H9 (cell line): ENCODE results near the gene FAM149B1. TPM values are rescaled to one million over a fixed set of nuclear protein-coding genes. Genes with fewer than 3 reads are reported as not detected.
A peak's percentile ranks its signal among the peaks of the same experiment; 100 is the strongest.

Experiments used
- DNase-seq: peaks from one replicate; pipeline ENCODE4 v3.0.0-alpha.2; 2017
- H2AFZ ChIP-seq: one replicate; pipeline ENCODE4 v1.6.1; 2013; ENCODE audit warnings: mild to moderate bottlenecking, low read length, control low read depth, moderate library complexity
- H2AK5ac ChIP-seq: 2 replicates; pipeline ENCODE4 v1.6.1; 2013; ENCODE audit warnings: low read length, control low read depth, mixed read lengths; ENCODE audit not compliant: insufficient read length
- H2BK120ac ChIP-seq: one replicate; pipeline ENCODE4 v1.6.1; 2013; ENCODE audit warnings: low read depth, mild to moderate bottlenecking, low read length, control low read depth, inconsistent platforms; ENCODE audit not compliant: poor library complexity, severe bottlenecking
- H2BK12ac ChIP-seq: 2 replicates; pipeline ENCODE4 v1.6.1; 2013; ENCODE audit warnings: low read length, control low read depth, mixed read lengths, low read depth; ENCODE audit not compliant: insufficient read length
- H2BK15ac ChIP-seq: 2 replicates; pipeline ENCODE4 v1.6.1; 2013; ENCODE audit warnings: low read depth, low read length, control low read depth
- H2BK20ac ChIP-seq: one replicate; pipeline ENCODE4 v1.6.1; 2013; ENCODE audit warnings: low read depth, mild to moderate bottlenecking, low read length, control low read depth, inconsistent platforms; ENCODE audit not compliant: poor library complexity, severe bottlenecking
- H2BK5ac ChIP-seq: 2 replicates; pipeline ENCODE4 v1.6.1; 2013; ENCODE audit warnings: low read length, control low read depth, mixed read lengths; ENCODE audit not compliant: insufficient read length
- H3K14ac ChIP-seq: 2 replicates; pipeline ENCODE4 v1.6.1; 2013; ENCODE audit warnings: low read length, control low read depth; ENCODE audit not compliant: insufficient read depth
- H3K18ac ChIP-seq: 2 replicates; pipeline ENCODE4 v1.6.1; 2013; ENCODE audit warnings: low read depth, mild to moderate bottlenecking, mixed read lengths, low read length, control low read depth; ENCODE audit not compliant: insufficient read length
- H3K23ac ChIP-seq: 2 replicates; pipeline ENCODE4 v1.6.1; 2013; ENCODE audit warnings: low read length, control low read depth, mixed read lengths, low read depth; ENCODE audit not compliant: insufficient read length
- H3K23me2 ChIP-seq: 2 replicates; pipeline ENCODE4 v1.6.1; 2013; ENCODE audit warnings: low read depth, mild to moderate bottlenecking, mixed read lengths, low read length, control low read depth; ENCODE audit not compliant: insufficient read length, poor library complexity, severe bottlenecking
- H3K27ac ChIP-seq: 2 replicates; pipeline ENCODE4 v1.5.1; 2013; ENCODE audit warnings: low read length, control low read depth, mixed read lengths, low read depth; ENCODE audit not compliant: insufficient read length
- H3K27me3 ChIP-seq: 2 replicates; pipeline ENCODE4 v1.6.1; 2013; ENCODE audit warnings: low read length, control low read depth, inconsistent platforms; ENCODE audit not compliant: insufficient read depth
- H3K4ac ChIP-seq: 2 replicates; pipeline ENCODE4 v1.6.1; 2013; ENCODE audit warnings: low read depth, mild to moderate bottlenecking, control low read depth, inconsistent platforms, low read length, moderate library complexity
- H3K4me1 ChIP-seq: 2 replicates; pipeline ENCODE4 v1.6.1; 2013; ENCODE audit warnings: low read length, control low read depth, inconsistent platforms; ENCODE audit not compliant: insufficient read depth
- H3K4me2 ChIP-seq: 2 replicates; pipeline ENCODE4 v1.6.1; 2013; ENCODE audit warnings: low read length, control low read depth, mixed read lengths; ENCODE audit not compliant: insufficient read length, insufficient read depth
- H3K56ac ChIP-seq: 2 replicates; pipeline ENCODE4 v1.6.1; 2013; ENCODE audit warnings: low read depth, mild to moderate bottlenecking, mixed read lengths, low read length, control low read depth; ENCODE audit not compliant: insufficient read length
- H3K79me1 ChIP-seq: 2 replicates; pipeline ENCODE4 v1.6.1; 2013; ENCODE audit warnings: low read depth, mild to moderate bottlenecking, moderate library complexity, low read length, control low read depth, inconsistent platforms; ENCODE audit not compliant: insufficient read depth, poor library complexity, severe bottlenecking
- H3K79me2 ChIP-seq: 2 replicates; pipeline ENCODE4 v1.6.1; 2013; ENCODE audit warnings: low read length, control low read depth, inconsistent platforms; ENCODE audit not compliant: insufficient read depth
- H3K9ac ChIP-seq: 2 replicates; pipeline ENCODE4 v1.6.1; 2013; ENCODE audit warnings: low read length, control low read depth, mixed read lengths; ENCODE audit not compliant: insufficient read length; ENCODE audit errors: extremely low read depth
- H3K9me3 ChIP-seq: one replicate; pipeline ENCODE4 v1.6.1; 2013; ENCODE audit warnings: low read depth, low read length, inconsistent platforms; ENCODE audit not compliant: control insufficient read depth
- H3T11ph ChIP-seq: one replicate; pipeline ENCODE4 v1.6.1; 2013; ENCODE audit warnings: mild to moderate bottlenecking, low read length, control low read depth, inconsistent platforms
- H4K20me1 ChIP-seq: one replicate; pipeline ENCODE4 v1.6.1; 2013; ENCODE audit not compliant: control insufficient read depth, insufficient read length, insufficient read depth
- H4K5ac ChIP-seq: 2 replicates; pipeline ENCODE4 v1.6.1; 2013; ENCODE audit warnings: low read depth, mild to moderate bottlenecking, mixed read lengths, low read length, control low read depth; ENCODE audit not compliant: insufficient read length
- H4K8ac ChIP-seq: replicated peaks from 2 replicates; pipeline ENCODE4 v1.6.1; 2013; ENCODE audit warnings: low read length, control low read depth, mixed read lengths, low read depth; ENCODE audit not compliant: insufficient read length
- H4K91ac ChIP-seq: 2 replicates; pipeline ENCODE4 v1.6.1; 2013; ENCODE audit warnings: low read depth, mild to moderate bottlenecking, moderate library complexity, mixed read lengths, low read length, control low read depth; ENCODE audit not compliant: insufficient read length
- H3K27ac Mint-ChIP-seq, 3 experiments: 2 replicates in 2 of 3; 3 replicates in 1 of 3; pipeline ENCODE4 v1.8.0; 2020 to 2021; ENCODE audit warnings: mixed read lengths in 3 of 3, mild to moderate bottlenecking in 1 of 3, moderate library complexity in 1 of 3
- H3K27me3 Mint-ChIP-seq: 2 replicates; pipeline ENCODE4 v1.8.0; 2021; ENCODE audit warnings: low read depth, mild to moderate bottlenecking, moderate library complexity, mixed read lengths
- H3K36me3 Mint-ChIP-seq, 3 experiments: 2 replicates in 2 of 3; 3 replicates in 1 of 3; pipeline ENCODE4 v1.8.0; 2020 to 2021; ENCODE audit warnings: low read depth in 3 of 3, mixed read lengths in 3 of 3; ENCODE audit not compliant: insufficient read depth in 1 of 3
- H3K4me1 Mint-ChIP-seq, 2 experiments: 2 replicates each; pipeline ENCODE4 v1.8.0; 2020; ENCODE audit warnings: mixed read lengths in 2 of 2
- H3K4me3 Mint-ChIP-seq, 2 experiments: 2 replicates in 1 of 2; 3 replicates in 1 of 2; pipeline ENCODE4 v1.8.0; 2020 to 2021; ENCODE audit warnings: mild to moderate bottlenecking in 2 of 2, mixed read lengths in 2 of 2, moderate library complexity in 1 of 2
- H3K9me3 Mint-ChIP-seq, 2 experiments: 2 replicates in 1 of 2; 3 replicates in 1 of 2; pipeline ENCODE4 v1.8.0; 2020; ENCODE audit warnings: mild to moderate bottlenecking in 2 of 2, mixed read lengths in 2 of 2, moderate library complexity in 1 of 2
- CTCF ChIP-seq: fragments of 200-600 bp; sonication (generic); conservative IDR thresholded peaks from 3 replicates; pipeline ENCODE4 v1.8.0; 2021; ENCODE audit warnings: antibody characterized with exemption, mild to moderate bottlenecking
- WGBS: extraction: QIAGEN DNeasy Blood & Tissue Kit; methylation state at CpG from one replicate; pipeline ENCODE4 v1.1.7; 2013; ENCODE audit warnings: missing lambda C conversion rate, low lambda C conversion rate, mixed read lengths; ENCODE audit not compliant: insufficient read length; ENCODE audit errors: extremely low coverage; 5-methylcytosine and 5-hydroxymethylcytosine counted together
- long read RNA-seq: library from polyadenylated mRNA; unstranded; transcript quantifications from one replicate; pipeline ENCODE4 v2.0.0, GENCODE V29; 2020
- total RNA-seq: library from RNA; stranded (reverse); gene quantifications from 2 replicates; pipeline ENCODE4 v1.2.1, GENCODE V29; 2021

The FAM149B1 gene
- 16.8 and 17.9 TPM in 2 replicates for total RNA-seq
- long read RNA-seq, partial matches to known transcripts: 3 of 6 reads
- long read RNA-seq, other reads (novel, unspliced or antisense): 3 of 6 reads

- no peak within 1 kb of the TSS for H2AK5ac ChIP-seq
- H3K27ac ChIP-seq: peak within 1 kb of the TSS; percentile 75
- H3K9ac ChIP-seq: peak within 1 kb of the TSS; percentile 93
- H2BK5ac ChIP-seq: no peak within 1 kb of the TSS
- peak within 1 kb of the TSS; percentile 91 for H3K18ac ChIP-seq
- Mint-ChIP-seq H3K36me3 (peaks cover 6 to 23% (median 13%) of the 10 kb centered on the region in 3 experiments), H3K27me3 (no peaks in the 10 kb centered on the region), H3K4me1 (peaks cover 13 to 14% of the 10 kb centered on the region in 2 experiments), H3K27ac (peak within 1 kb of the TSS; percentile 99 to 100 (median 100)), H3K9me3 (peaks cover 0 to 3% of the 10 kb centered on the region in 2 experiments; a peak in 1 of 5 replicates), H3K4me3 (peak within 1 kb of the TSS; percentile 99 to 100)
- H3K4me1 ChIP-seq: no peaks in the 10 kb centered on the region
- peaks cover 6% of the 10 kb centered on the region for H3K79me1 ChIP-seq
- peak within 1 kb of the TSS; percentile 53 for H4K91ac ChIP-seq
- no peaks in the 10 kb centered on the region for H3K9me3 ChIP-seq
- peak within 1 kb of the TSS; percentile 100 for H3K4me2 ChIP-seq
- peaks cover 5% of the 10 kb centered on the region; the same call in 1 of the 2 replicates for H3K79me2 ChIP-seq
- H2BK20ac ChIP-seq: no peak within 1 kb of the TSS
- H3K56ac ChIP-seq: peak within 1 kb of the TSS; percentile 65
- no peaks in the 10 kb centered on the region for H3K27me3 ChIP-seq
- peak within 1 kb of the TSS; percentile 78 for H4K8ac ChIP-seq
- H4K20me1 ChIP-seq: no peaks in the 10 kb centered on the region
- H2AFZ ChIP-seq: peak within 1 kb of the TSS; percentile 32
- DNase-seq: peak; percentile 96
- peak within 1 kb of the TSS; percentile 17; the same call in 1 of the 2 replicates for H2BK15ac ChIP-seq
- no peak within 1 kb of the TSS for H2BK12ac ChIP-seq
- no CpG with 5 or more reads among the region's 49 CpGs for WGBS
- H2BK120ac ChIP-seq: no peak within 1 kb of the TSS
- peak; percentile 51 for TF ChIP-seq CTCF
- peak within 1 kb of the TSS; percentile 37 for H4K5ac ChIP-seq
- peak within 1 kb of the TSS; percentile 89; the same call in 1 of the 2 replicates for H3K14ac ChIP-seq
- no peak within 1 kb of the TSS; the same call in 1 of the 2 replicates for H3K4ac ChIP-seq
- H3T11ph ChIP-seq: peak within 1 kb of the TSS; percentile 54
- H3K23me2 ChIP-seq: peaks cover 7% of the 10 kb centered on the region
- H3K23ac ChIP-seq: peak within 1 kb of the TSS; percentile 32
These were observed at the start of gene FAM149B1, which contains the start of gene ECD for GRCh38 chr10:73167783-73168464. FAM149B1 (plus strand) TSS chr10:73168119; CDS start chr10:73168340, 221 bp downstream. ECD (minus strand) TSS chr10:73168008; CDS start chr10:73163937, 4,071 bp downstream.
